SU-DHL-6 (cell line): Measurements from ENCODE around the gene EDDM13.

Source experiments
- CTCF ChIP-seq: fragments of 200-600 bp; sonication (generic); IDR thresholded peaks from one replicate; pipeline ENCODE4 v1.5.1; 2017; ENCODE audit warnings: antibody characterized with exemption, mild to moderate bottlenecking, low read length, moderate library complexity; ENCODE audit not compliant: insufficient read depth, poor library complexity, severe bottlenecking
- EZH2phosphoT487 ChIP-seq: fragments of 200-600 bp; sonication (generic), shearing (Covaris generic); conservative IDR thresholded peaks from 2 replicates; pipeline ENCODE4 v1.6.1; 2018; ENCODE audit warnings: mild to moderate bottlenecking, antibody characterized with exemption, low read length, moderate library complexity, mixed read lengths

DNA sequence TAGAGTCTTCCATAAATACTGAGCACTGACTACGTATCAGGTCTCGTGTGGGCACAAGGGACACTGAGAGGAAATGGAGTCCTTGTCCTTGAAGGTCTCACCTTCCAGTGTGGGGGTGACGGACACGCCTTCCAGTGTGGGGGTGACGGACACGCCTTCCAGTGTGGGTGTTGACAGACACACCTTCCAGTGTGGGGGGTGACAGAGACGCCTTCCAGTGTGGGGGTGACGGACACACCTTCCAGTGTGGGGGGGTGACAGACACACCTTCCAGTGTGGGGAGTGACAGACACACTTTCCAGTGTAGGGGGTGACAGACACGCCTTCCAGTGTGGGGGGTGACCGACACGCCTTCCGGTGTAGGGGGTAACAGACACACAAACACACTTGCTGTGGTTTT, 14.3 kb upstream of the EDDM13 start:
- TF ChIP-seq EZH2phosphoT487 (no peak), CTCF (no peak)
